Small intestine (tissue), 7 donors: ENCODE measurements around the gene SSB. TPM values are rescaled to one million over a fixed set of nuclear protein-coding genes. Genes with fewer than 3 reads are reported as not detected.
"Not testable (repeated sequence)": the region's sequence is repeated elsewhere in the genome, so short reads cannot be mapped to it uniquely, and the experiment has no call there.

ENCODE experiments used
- DNase-seq, 2 donors: peaks; one replicate each; pipeline versions ENCODE4 v3.0.0 to v3.0.0-alpha.2; 2013
- FAIRE-seq: peaks from 2 replicates; lab custom pipeline; 2012; peaks lifted over from hg19 to GRCh38; lab: Jason Lieb, UNC
- H3K27ac ChIP-seq, 3 donors: one replicate each; pipeline ENCODE4 v1.5.1; 2013; ENCODE audit warnings: low read length in 2 of 3, mild to moderate bottlenecking in 2 of 3, control low read depth in 1 of 3, inconsistent platforms in 1 of 3, low read depth in 1 of 3, moderate library complexity in 1 of 3
- H3K27me3 ChIP-seq, 3 donors: one replicate each; pipeline ENCODE4 v1.6.1; 2013; ENCODE audit warnings: low read length in 3 of 3, inconsistent platforms in 1 of 3; ENCODE audit not compliant: control insufficient read depth in 3 of 3, insufficient read depth in 3 of 3
- H3K36me3 ChIP-seq, 3 donors: one replicate each; pipeline ENCODE4 v1.6.1; 2013; ENCODE audit warnings: low read length in 3 of 3, inconsistent platforms in 1 of 3, low read depth in 1 of 3, mild to moderate bottlenecking in 1 of 3, moderate library complexity in 1 of 3; ENCODE audit not compliant: control insufficient read depth in 3 of 3, insufficient read depth in 2 of 3
- H3K4me1 ChIP-seq, 3 donors: one replicate each; pipeline ENCODE4 v1.6.1; 2013; ENCODE audit warnings: low read length in 2 of 3, inconsistent platforms in 1 of 3, low read depth in 1 of 3, mild to moderate bottlenecking in 1 of 3, moderate library complexity in 1 of 3; ENCODE audit not compliant: control insufficient read depth in 3 of 3, insufficient read depth in 2 of 3
- H3K4me3 ChIP-seq, 3 donors: one replicate each; pipeline ENCODE4 v1.5.1; 2013; ENCODE audit warnings: low read length in 3 of 3, control low read depth in 1 of 3, inconsistent platforms in 1 of 3, low read depth in 1 of 3, mild to moderate bottlenecking in 1 of 3, moderate library complexity in 1 of 3
- H3K9me3 ChIP-seq, 2 donors: one replicate each; pipeline ENCODE4 v1.6.1; 2013; ENCODE audit warnings: low read depth in 1 of 2, low read length in 1 of 2; ENCODE audit not compliant: control insufficient read depth in 2 of 2, insufficient read depth in 1 of 2
- WGBS, 3 donors: extraction: QIAGEN DNeasy Blood & Tissue Kit; methylation state at CpG; one replicate each; pipeline ENCODE4 v1.1.7; 2013; 5-methylcytosine and 5-hydroxymethylcytosine counted together
- polyA plus RNA-seq, 4 donors: library from polyadenylated mRNA; stranded (reverse) in 3 of 4; unstranded in 1 of 4; fragments of 200-250 nt in 3 of 4; fragments of 120-200 nt in 1 of 4; gene quantifications; one replicate each; pipeline versions ENCODE4 v1.2.1 to v1.2.3, GENCODE V29; 2013
- donor health status: healthy with polysubstance abuse.
- donor health status: control.
- donor health status: control.
- donor health status: Bipolar disorder and iron deficiency.
- donor health status: healthy.

The SSB gene
- polyA plus RNA-seq, 4 donors = 47.6 to 115 (median 67.4) TPM

DNA sequence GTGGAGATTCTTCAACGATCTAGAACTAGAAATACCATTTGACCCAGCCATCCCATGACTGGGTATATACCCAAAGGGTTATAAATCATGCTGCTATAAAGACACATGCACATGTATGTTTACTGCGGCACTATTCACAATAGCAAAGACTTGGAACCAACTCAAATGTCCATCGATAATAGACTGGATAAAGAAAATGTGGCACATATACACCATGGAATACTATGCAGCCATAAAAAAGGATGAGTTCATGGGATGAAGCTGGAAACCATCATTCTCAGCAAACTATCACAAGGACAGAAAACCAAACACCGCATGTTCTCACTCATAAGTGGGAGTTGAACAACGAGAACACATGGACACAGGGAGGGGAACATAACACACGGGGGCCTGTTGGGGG, 18.7 kb downstream of the SSB start:
- FAIRE-seq, H3K4me1 ChIP-seq, H3K4me3 ChIP-seq, DNase-seq, H3K27ac ChIP-seq, H3K9me3 ChIP-seq, H3K27me3 ChIP-seq: not testable (repeated sequence)
- WGBS, 3 donors = 98% methylated on average over 6 of the region's 6 CpGs
- H3K36me3 ChIP-seq = peaks cover 1 to 22% (median 6%) of the 10 kb centered on the region in 3 donors

DNA sequence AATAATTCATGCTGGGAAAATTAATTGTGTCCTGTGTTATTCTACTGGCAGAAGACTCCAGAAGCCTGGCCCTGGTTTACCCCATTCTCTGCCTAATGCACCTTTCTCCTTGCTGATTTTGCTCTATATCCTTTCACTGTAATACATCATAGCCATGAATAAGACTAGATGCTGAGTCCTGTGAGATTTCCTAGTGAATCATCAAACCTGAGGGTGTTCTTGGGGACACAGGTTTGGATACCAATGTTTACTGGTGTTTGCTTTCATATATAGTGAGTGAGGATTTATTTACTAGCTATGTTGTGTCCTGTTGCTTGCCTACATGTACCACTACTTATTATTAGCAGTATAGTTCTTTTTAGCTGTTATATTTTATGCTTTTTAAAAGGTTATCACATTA, 19.6 kb downstream of the SSB start:
- H3K4me1 ChIP-seq = peaks cover 0 to 2% (median under 1%) of the 10 kb centered on the region in 3 donors
- no peaks in the 10 kb centered on the region for H3K27me3 ChIP-seq
- H3K9me3 ChIP-seq = no peaks in the 10 kb centered on the region
- H3K27ac ChIP-seq = no peak overlapping the region
- DNase-seq (no peak), FAIRE-seq (no peak)
- H3K4me3 ChIP-seq = no peak overlapping the region
- H3K36me3 ChIP-seq = peaks cover 0 to 21% (median 6%) of the 10 kb centered on the region in 3 donors

GRCh38 chr2:169819106-169819505, 20.4 kb downstream of the SSB start:
- Histone ChIP-seq H3K27me3 (no peaks in the 10 kb centered on the region), H3K36me3 (peaks cover 0 to 14% (median 6%) of the 10 kb centered on the region in 3 donors), H3K9me3 (no peaks in the 10 kb centered on the region), H3K4me3 (no peak overlapping the region), H3K27ac (no peak overlapping the region), H3K4me1 (peaks cover 0 to 8% (median 2%) of the 10 kb centered on the region in 3 donors)
- FAIRE-seq (no peak), DNase-seq (no peak)
- 90 to 100% (median 94%) methylated on average over 1 of the region's 1 CpG for WGBS, 3 donors

- not testable (repeated sequence) for H3K27ac ChIP-seq, FAIRE-seq, H3K4me3 ChIP-seq, H3K27me3 ChIP-seq, H3K9me3 ChIP-seq, H3K36me3 ChIP-seq
- DNase-seq = peak in 1 of 2 donors; percentile 19
- H3K4me1 ChIP-seq = peaks cover 0 to 11% (median 2%) of the 10 kb centered on the region in 3 donors
- 67 to 72% (median 70%) methylated on average over 7 of the region's 7 CpGs for WGBS, 3 donors
Observed at GRCh38 chr2:169820101-169820500, 21.4 kb downstream of the SSB start.

- FAIRE-seq = no peak
Observed at GRCh38 chr2:169822036-169822435, 23.4 kb downstream of the SSB start.

DNA sequence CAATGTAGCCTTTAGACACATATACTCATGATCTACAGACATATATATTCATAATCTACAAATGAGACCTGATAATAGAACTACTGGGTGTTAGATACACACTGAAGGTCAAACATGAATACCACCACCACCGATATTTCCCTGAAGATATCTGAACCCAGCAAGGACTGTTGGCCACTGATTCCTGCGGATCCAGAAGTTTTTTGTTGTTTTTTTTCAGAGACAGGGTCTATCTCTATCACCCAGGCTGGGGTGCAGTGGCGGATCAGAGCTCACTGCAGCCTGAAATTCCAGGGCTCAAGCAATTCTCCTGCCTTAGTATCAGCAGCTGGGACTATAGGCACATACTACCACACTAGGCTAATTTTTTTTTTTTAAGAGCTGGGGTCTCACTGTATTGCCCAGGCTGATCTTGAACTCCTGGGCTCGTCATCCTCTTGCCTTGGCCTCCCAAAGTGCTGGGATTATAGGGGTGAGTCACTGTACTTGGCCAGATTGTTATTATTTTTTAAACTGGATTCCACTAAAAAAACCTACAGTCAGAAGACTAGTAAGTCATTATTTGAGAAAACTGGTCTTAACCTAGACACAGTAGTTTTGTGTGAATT, 24.2 kb downstream of the SSB start:
- FAIRE-seq (no peak), DNase-seq (no peak)
- Histone ChIP-seq H3K9me3 (no peaks in the 10 kb centered on the region), H3K4me3 (no peak overlapping the region), H3K36me3 (peaks cover 0 to 4% (median 3%) of the 10 kb centered on the region in 3 donors), H3K4me1 (peaks cover 0 to 11% (median 2%) of the 10 kb centered on the region in 3 donors), H3K27me3 (no peaks in the 10 kb centered on the region), H3K27ac (no peak overlapping the region)
- WGBS, 3 donors = 86 to 88% (median 88%) methylated on average over 4 of the region's 4 CpGs

More at GRCh38 chr2:169822036-169822435, 23.4 kb downstream of the SSB start:
- no peak for DNase-seq
- Histone ChIP-seq H3K4me1 (peaks cover 0 to 11% (median 2%) of the 10 kb centered on the region in 3 donors), H3K27me3 (no peaks in the 10 kb centered on the region), H3K36me3 (peaks cover 0 to 6% (median 4%) of the 10 kb centered on the region in 3 donors), H3K27ac (no peak overlapping the region), H3K4me3 (no peak overlapping the region), H3K9me3 (no peaks in the 10 kb centered on the region)
- WGBS, 3 donors = 70 to 76% (median 71%) methylated on average over 3 of the region's 3 CpGs

DNA sequence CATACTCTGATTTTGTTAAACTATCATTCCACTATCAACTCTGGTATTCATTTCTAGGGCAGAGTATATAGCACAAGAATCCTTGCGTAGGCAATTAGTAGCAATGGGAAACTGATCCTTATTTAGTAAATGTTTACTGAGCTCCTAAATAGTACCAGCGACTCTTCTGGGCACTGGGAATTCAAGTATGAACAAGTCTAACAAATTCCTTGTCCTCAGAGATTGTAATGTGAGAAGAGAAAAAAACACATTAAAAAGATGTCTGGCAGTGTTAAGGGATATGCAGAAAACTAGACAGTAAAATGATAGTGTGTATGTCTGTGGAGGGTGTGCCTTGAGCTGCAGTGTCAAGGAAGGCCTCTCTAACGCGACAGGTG, 25.3 kb downstream of the SSB start:
- no peaks in the 10 kb centered on the region for H3K27me3 ChIP-seq
- peaks cover 0 to 4% (median 0%) of the 10 kb centered on the region in 3 donors for H3K36me3 ChIP-seq
- peak overlapping the region in 2 of 3 donors; percentile 79 to 82 for H3K27ac ChIP-seq
- FAIRE-seq = no peak
- peaks cover 2 to 11% (median 3%) of the 10 kb centered on the region in 3 donors for H3K4me1 ChIP-seq
- H3K4me3 ChIP-seq = peak overlapping the region; percentile 74 to 94 (median 90)
- H3K9me3 ChIP-seq = no peaks in the 10 kb centered on the region
- 16 to 25% (median 20%) methylated on average over 4 of the region's 4 CpGs for WGBS, 3 donors
- no peak for DNase-seq

DNA sequence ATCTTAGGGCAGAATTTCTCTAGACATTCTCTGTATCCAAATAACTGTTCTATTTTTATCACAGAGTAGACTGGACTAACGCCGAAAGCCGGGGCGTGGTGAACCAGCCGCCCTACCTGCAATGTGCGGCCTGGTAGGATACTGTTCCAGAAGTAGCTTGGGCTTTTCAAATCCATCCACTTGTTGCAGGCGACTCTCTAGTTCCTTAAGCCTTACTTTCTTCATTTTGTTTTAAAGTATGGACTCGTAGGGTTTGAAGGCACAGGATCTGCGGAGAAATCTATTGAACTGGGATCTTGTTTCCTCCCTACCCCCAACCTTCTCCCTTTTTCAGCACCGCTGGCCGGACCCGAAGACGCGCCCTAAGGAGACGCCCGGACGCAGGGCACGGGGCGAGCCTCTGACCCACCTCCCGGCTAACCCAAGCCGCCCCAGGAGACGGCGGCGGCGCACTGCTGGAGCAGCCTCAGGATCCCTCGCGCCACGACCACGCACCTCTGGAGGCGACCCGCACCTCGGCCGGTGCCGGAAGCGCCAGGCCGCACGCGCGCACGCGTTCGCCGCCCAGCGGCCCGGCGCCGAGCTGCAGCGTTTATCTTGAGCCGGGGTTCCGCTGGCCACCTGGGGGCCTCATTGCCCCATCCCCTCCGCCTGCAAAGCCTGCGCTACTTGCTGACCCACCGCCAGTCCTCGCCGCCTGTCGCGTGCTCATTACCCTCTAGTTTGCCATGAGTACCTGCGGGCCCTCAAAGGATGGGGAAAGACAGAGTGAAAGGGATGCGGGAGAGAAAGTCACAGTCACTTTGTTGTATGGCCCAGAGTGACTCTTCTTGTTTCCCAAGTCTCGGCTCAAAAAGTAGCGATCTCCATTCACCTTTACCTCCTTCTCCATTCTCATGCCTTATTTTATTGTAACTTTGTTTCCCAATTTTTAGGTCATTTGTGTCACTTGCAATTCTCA, 26.0 kb downstream of the SSB start, which contains the start of gene METTL5:
Gene METTL5 (minus strand): TSS at position 533 of the 961 bp plus-strand sequence. CDS start 308 bp downstream, at position 225.
- no peaks in the 10 kb centered on the region for H3K9me3 ChIP-seq
- peak within 1 kb of the TSS; percentile 74 to 94 (median 90) for H3K4me3 ChIP-seq
- H3K27ac ChIP-seq = peak within 1 kb of the TSS; percentile 77 to 82 (median 79)
- H3K27me3 ChIP-seq = no peaks in the 10 kb centered on the region
- peaks cover 0 to 7% (median 0%) of the 10 kb centered on the region in 3 donors for H3K36me3 ChIP-seq
- 1 to 2% (median 1%) methylated on average over 47 to 61 of the region's 61 CpGs for WGBS, 3 donors
- peaks cover 2 to 11% (median 3%) of the 10 kb centered on the region in 3 donors for H3K4me1 ChIP-seq
- peak; percentile 77 to 92 for DNase-seq
- no peak for FAIRE-seq
